GM12872 (cell line): ENCODE results near the gene CTNND2.

Experiments
- TF ChIP-seq, protein P1 (sequence below): IDR thresholded peaks from 3 replicates; pipeline ENCODE4 v1.5.1; 2011; ENCODE audit warnings: low read depth, mild to moderate bottlenecking, low read length, moderate library complexity; ENCODE audit not compliant: insufficient read depth

The CTNND2 gene

DNA sequence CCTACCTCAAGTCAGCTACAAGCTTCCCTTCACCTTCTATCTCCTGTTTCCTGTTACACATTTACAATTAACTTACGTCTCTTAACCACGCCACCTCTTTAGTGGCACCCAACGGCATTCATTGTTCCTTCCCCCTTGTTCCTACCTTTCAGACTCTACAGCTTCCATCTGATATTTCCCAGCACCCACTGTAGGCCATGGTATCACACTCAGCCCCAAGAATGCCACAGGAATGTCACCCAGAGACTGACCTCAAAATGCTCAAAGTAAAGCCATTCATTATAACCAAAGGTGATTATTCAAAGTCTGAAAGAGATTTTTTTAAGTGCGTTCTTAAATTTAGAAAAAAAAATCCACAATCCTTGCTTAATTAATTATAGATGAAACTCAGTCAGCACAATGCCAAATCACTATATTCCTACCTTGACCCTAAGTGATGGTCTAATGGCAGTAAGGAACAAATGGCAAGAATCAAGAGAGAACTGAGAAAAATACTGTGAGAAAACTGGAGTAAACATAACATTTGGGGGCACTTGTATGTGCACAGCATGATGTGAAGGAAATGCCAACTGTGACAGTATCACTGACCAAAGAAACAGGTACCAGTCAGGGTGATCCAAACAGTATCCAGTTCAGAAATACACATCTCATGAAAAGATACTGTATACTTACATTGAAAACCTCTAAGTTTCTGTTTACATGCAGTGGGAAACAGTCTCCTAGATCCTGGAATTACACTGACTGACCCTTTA, 52.1 kb downstream of the CTNND2 start:
- TF ChIP-seq, protein P1, sequence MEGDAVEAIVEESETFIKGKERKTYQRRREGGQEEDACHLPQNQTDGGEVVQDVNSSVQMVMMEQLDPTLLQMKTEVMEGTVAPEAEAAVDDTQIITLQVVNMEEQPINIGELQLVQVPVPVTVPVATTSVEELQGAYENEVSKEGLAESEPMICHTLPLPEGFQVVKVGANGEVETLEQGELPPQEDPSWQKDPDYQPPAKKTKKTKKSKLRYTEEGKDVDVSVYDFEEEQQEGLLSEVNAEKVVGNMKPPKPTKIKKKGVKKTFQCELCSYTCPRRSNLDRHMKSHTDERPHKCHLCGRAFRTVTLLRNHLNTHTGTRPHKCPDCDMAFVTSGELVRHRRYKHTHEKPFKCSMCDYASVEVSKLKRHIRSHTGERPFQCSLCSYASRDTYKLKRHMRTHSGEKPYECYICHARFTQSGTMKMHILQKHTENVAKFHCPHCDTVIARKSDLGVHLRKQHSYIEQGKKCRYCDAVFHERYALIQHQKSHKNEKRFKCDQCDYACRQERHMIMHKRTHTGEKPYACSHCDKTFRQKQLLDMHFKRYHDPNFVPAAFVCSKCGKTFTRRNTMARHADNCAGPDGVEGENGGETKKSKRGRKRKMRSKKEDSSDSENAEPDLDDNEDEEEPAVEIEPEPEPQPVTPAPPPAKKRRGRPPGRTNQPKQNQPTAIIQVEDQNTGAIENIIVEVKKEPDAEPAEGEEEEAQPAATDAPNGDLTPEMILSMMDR, result no peak

DNA sequence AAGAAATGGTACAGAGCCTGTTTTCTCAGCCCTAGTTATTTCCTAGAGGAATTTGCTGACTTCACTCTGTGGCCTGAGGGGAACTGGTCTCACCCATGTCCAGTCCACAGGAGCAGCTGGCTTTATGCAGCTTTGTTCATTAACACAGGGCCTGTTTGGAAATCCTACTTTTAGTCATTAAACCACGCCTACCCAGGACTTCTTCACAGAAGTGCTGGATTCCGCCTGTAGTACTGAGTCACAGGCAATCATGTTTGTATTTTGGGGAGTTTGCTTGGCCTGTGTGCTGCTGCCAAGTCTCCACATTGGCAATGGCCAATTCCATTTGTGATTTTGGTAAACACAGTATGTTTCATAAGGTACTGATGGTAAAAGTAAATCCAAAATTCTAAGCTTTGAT, 52.8 kb downstream of the CTNND2 start:
- TF ChIP-seq, protein P1, result no peak

DNA sequence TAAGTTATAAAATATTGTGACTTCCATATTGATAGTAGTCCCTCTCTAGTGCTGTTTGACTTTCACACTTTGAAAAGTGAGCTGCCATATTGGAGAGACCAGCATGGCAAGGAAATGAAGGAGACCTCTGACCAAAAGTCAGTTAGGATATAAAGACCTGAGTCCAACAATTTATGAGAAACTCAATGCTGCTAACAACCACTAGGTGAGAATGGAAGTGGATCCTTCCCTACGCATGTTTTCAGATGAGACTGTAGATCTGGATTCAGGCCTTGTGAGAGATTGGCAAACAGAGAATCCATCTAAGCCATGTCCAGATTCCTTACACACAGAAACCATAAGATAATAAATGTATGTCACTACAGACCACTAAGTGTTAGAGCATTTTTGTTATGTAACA, 81.6 kb downstream of the CTNND2 start:
- TF ChIP-seq, protein P1, result no peak

DNA sequence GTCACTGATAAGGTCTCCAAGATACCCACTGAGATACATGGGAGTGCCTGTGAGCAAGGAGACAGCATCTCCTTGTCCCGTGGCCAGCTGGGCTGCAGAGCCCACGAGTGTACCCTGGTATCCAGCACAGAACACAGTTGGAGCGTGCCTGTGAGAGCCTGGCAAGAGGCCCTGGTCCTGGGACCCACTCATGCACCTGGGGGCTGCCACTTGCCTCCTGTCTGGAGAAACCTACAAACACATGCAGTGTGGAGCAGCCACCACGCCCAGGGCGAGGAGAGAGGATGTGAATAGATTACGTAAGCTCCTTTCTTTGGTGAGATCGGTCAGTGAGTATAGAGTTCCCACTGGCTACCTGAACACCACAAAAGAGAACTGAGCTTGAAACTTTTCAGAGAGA, 88.3 kb downstream of the CTNND2 start:
- TF ChIP-seq, protein P1, result no peak

DNA sequence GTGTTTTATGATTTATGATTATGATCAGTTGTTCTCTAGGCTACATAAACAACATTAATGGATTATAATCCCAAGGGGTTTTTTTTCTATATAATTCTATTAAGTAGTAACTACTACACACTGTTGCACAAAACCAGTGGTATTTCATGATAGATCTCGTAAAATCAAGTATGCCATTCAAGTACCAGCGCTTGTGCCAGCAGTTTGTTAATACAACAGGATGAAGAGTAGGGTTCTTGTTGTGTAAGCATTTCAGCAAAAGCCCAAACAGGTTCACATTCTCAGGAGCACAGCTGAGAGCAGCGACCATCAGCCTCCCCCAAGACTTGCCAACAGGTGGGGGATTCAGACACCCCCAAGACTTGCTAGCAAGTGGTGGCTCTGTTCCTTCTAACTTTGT, 88.8 kb downstream of the CTNND2 start:
- TF ChIP-seq, protein P1, result no peak

DNA sequence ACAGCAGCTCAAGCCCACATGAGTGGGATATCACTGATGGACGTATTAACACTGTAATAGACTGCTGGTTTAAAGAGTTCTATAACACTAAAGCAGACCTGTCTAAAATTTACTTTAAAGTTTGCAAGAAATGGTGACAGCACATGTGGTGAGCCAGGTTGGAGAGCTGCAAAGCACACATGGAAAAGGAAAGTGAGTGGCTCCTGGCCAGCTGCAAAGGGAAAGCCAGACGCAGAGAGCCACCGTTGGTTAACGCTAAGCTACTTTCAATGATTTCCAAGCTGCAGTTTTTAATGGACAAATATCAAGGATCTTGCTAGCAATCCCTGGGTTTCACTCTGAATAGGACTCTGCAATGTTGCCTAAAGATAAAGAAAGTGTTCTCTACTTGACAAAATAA, 89.9 kb downstream of the CTNND2 start:
- TF ChIP-seq, protein P1, result no peak

DNA sequence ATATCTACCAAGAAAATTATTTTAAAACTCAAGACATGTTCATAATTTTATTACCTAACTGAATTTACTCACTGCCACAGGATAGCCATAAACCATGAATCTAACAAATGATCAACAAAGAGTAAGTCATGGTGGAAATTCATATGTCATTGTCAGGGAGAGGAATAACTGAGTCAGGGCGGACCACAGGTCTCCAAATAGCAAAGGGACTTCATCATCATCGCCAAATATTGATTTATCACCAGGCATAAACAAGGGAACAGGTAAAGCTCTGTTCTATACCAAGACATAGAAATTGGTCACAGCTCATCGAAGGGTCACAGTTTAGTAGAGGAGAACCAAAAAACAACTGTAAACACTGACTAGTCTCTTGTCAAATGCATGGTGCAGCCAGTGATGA, 94.8 kb downstream of the CTNND2 start:
- TF ChIP-seq, protein P1, result no peak
